ENCODE data around the gene RTN4. TPM values are rescaled to one million over a fixed set of nuclear protein-coding genes. Genes with fewer than 3 reads are reported as not detected.

Gene RTN4
- total and polyA plus RNA-seq, 3 donors from 2014 or later, result 107 to 183 (median 112) TPM

DNA sequence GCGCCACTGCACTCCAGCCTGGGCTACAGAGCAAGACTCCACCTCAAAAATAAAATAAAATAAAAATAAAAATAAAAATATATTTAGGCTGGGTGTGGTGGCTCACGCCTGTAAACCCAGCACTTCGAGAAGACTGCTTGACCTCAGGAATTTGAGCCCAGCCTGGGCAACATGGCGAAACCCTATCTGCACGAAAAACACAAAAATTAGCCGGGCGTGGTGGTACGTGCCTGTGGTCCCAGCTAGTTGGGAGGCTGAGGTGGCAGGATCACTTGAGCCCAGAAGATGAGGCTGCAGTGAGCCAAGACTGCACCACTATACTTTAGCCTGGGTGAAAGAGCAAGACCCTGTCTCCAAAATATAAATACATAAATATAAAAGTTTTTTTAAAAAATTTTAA lies 6.4 kb downstream of the RTN4 start:
- TF ChIP-seq, protein P1, sequence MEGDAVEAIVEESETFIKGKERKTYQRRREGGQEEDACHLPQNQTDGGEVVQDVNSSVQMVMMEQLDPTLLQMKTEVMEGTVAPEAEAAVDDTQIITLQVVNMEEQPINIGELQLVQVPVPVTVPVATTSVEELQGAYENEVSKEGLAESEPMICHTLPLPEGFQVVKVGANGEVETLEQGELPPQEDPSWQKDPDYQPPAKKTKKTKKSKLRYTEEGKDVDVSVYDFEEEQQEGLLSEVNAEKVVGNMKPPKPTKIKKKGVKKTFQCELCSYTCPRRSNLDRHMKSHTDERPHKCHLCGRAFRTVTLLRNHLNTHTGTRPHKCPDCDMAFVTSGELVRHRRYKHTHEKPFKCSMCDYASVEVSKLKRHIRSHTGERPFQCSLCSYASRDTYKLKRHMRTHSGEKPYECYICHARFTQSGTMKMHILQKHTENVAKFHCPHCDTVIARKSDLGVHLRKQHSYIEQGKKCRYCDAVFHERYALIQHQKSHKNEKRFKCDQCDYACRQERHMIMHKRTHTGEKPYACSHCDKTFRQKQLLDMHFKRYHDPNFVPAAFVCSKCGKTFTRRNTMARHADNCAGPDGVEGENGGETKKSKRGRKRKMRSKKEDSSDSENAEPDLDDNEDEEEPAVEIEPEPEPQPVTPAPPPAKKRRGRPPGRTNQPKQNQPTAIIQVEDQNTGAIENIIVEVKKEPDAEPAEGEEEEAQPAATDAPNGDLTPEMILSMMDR (IDR thresholded peaks at IDR 0.05), result no peak
- no peak for TF ChIP-seq POLR2A (IDR thresholded peaks at IDR 0.05)
- Histone ChIP-seq H3K27ac (no peak overlapping the region), H3K27me3 (no peaks in the 10 kb centered on the region), H3K36me3 (ENCODE audit: low read depth, missing control alignments) (no peaks in the 10 kb centered on the region), H3K9me3 (no peaks in the 10 kb centered on the region), H3K4me1 (peaks cover 12% of the 10 kb centered on the region), H3K4me3 (no peak overlapping the region)
- WGBS, 2 donors, result 91 to 97% methylated on average over 8 of the region's 8 CpGs
- intact Hi-C loops (cut with DNase I; ENCODE audit: low total_unique reads), result loop anchor here (10.0 kb wide), 1 partner anchor 111 kb away; no protein-coding TSS in a partner anchor
- no peak for DNase-seq

DNA sequence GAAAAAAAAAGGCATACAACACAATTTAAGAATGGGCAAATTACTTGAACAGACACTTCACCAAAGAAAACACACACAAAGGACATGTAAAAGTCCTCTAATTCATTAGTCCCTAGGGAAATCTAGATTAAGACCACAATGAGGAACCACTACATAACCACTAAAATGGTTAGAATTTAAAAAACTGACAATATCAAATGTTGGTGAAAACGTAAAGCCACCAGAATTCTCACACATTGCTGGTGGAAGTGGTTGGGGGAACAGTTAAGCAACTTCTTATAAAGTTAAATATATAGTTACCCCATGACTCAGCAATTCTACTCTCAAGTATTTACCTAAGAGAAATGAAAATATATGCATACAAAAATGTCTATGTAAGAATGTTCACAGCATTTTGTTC lies 11.8 kb downstream of the RTN4 start:
- H3K27ac ChIP-seq, result no peak overlapping the region
- WGBS, 2 donors, result 88 to 91% methylated on average over 1 of the region's 1 CpG
- no peak overlapping the region for H3K4me3 ChIP-seq
- no peaks in the 10 kb centered on the region for H3K36me3 ChIP-seq (ENCODE audit: low read depth, missing control alignments)
- no peaks in the 10 kb centered on the region for H3K4me1 ChIP-seq
- H3K27me3 ChIP-seq, result no peaks in the 10 kb centered on the region
- no peak for DNase-seq
- no peaks in the 10 kb centered on the region for H3K9me3 ChIP-seq
- intact Hi-C loops (cut with DNase I; ENCODE audit: low total_unique reads), result no loop called here
- TF ChIP-seq, protein P1 (IDR thresholded peaks at IDR 0.05), result no peak
- TF ChIP-seq POLR2A (IDR thresholded peaks at IDR 0.05), result no peak

DNA sequence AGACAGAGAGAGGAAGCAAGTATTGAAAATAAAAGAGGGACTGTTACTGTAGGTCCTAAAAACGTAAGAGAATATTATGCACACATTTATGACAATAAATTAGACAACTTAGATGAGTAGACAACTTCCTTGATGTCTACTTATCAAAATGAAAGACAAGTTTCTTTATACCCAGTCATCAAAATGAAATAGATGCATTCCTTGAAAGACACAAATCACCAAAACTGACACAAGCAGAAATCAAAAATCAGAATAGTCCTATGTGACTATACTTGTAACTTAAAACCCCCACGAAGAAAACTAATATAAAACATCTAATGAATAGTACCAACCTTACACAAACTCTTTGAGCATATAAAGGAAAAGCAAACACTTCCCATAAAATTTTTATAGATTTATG lies 14.5 kb downstream of the RTN4 start:
- no peak for DNase-seq
- no peak overlapping the region for H3K27ac ChIP-seq
- intact Hi-C loops (cut with DNase I; ENCODE audit: low total_unique reads), result no loop called here
- H3K4me1 ChIP-seq, result peaks cover under 1% of the 10 kb centered on the region
- H3K9me3 ChIP-seq, result no peaks in the 10 kb centered on the region
- H3K4me3 ChIP-seq, result no peak overlapping the region
- no peaks in the 10 kb centered on the region for H3K36me3 ChIP-seq (ENCODE audit: low read depth, missing control alignments)
- 72 to 92% methylated on average over 2 of the region's 2 CpGs for WGBS, 2 donors
- TF ChIP-seq, protein P1 (IDR thresholded peaks at IDR 0.05), result no peak
- TF ChIP-seq POLR2A (IDR thresholded peaks at IDR 0.05), result no peak
- no peaks in the 10 kb centered on the region for H3K27me3 ChIP-seq

DNA sequence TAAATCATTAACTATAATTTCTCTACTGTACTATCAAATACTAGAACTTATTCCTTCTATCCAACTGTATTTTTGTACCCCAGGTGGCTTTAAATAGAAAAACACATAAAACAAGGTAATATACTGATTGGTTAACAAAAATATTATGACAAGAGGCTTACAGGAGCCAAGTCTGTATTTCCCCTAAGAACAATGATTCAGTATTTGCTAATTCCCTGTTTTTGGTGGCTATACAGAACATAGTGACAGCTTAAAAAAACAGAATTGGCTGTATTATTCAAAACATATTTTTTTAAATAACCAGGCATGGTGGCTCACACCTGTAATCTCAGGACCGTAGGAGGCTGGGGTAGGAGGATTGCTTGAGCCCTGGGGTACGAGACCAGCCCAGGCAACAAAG lies 16.3 kb downstream of the RTN4 start:
- no peak for TF ChIP-seq POLR2A (IDR thresholded peaks at IDR 0.05)
- TF ChIP-seq, protein P1 (IDR thresholded peaks at IDR 0.05), result no peak

DNA sequence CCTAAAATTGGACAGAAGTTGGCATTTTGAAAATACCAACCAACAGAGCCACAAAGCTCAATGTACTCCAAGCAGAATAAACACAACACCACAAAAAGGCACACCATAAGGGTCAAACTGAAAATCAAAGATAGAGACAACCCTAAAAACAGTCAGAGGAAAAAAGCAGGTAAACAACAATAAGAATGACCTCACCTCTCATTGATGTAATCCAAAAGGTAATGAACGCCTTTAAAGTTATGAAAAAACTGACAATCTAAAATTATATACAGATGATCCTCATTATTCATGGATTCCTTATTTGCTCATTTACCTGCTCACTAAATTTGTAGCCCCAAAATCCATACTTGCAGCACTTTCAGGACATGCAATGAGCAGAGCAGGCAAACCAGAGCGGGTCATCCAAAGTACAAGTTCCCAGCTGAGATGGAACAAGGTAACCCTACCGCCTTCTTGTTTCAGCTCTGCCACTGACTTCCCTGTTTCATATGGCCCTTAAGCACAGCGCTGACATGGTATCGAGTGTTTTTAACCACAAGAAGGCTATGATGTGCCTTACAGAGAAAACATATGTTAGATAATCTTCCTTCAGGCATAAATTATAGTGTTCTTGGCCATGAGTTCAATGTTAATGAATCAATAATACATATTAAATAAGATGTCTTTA lies 17.0 kb downstream of the RTN4 start:
- Histone ChIP-seq H3K9me3 (no peaks in the 10 kb centered on the region), H3K4me3 (no peak overlapping the region), H3K36me3 (ENCODE audit: low read depth, missing control alignments) (no peaks in the 10 kb centered on the region), H3K27me3 (no peaks in the 10 kb centered on the region), H3K27ac (no peak overlapping the region), H3K4me1 (peaks cover 5% of the 10 kb centered on the region)
- TF ChIP-seq, protein P1 (IDR thresholded peaks at IDR 0.05), result no peak
- TF ChIP-seq POLR2A (IDR thresholded peaks at IDR 0.05), result no peak
- WGBS, 2 donors, result 83 to 90% methylated on average over 5 of the region's 5 CpGs
- DNase-seq, result no peak
- intact Hi-C loops (cut with DNase I; ENCODE audit: low total_unique reads), result no loop called here

More for the DNA sequence above, 16.3 kb downstream of the RTN4 start:
- DNase-seq, result no peak
- H3K9me3 ChIP-seq, result no peaks in the 10 kb centered on the region
- no peaks in the 10 kb centered on the region for H3K36me3 ChIP-seq (ENCODE audit: low read depth, missing control alignments)
- 91 to 100% methylated on average over 2 of the region's 2 CpGs for WGBS, 2 donors
- no peak overlapping the region for H3K4me3 ChIP-seq
- no peaks in the 10 kb centered on the region for H3K27me3 ChIP-seq
- intact Hi-C loops (cut with DNase I; ENCODE audit: low total_unique reads), result no loop called here
- no peak overlapping the region for H3K27ac ChIP-seq
- peaks cover 5% of the 10 kb centered on the region for H3K4me1 ChIP-seq
